Bronchial epithelial cell (primary cell): Measurements from ENCODE around the gene OST4. TPM values are rescaled to one million over a fixed set of nuclear protein-coding genes. Genes with fewer than 3 reads are reported as not detected.
A peak's percentile ranks its signal among the peaks of the same experiment; 100 is the strongest.
"Not testable (repeated sequence)": the region's sequence is repeated elsewhere in the genome, so short reads cannot be mapped to it uniquely, and the experiment has no call there.

Experiments used
- DNase-seq: peaks from one replicate; pipeline ENCODE4 v3.0.0-alpha.2; 2010; ENCODE audit warnings: low read depth
- FAIRE-seq: peaks from 2 replicates; lab custom pipeline; 2011; peaks lifted over from hg19 to GRCh38; lab: Jason Lieb, UNC
- H3K27me3 ChIP-seq: 2 replicates; pipeline ENCODE4 v1.5.1; 2011; ENCODE audit warnings: low read length; ENCODE audit not compliant: control insufficient read depth, insufficient read depth
- H3K36me3 ChIP-seq: 2 replicates; pipeline ENCODE4 v1.5.1; 2011; ENCODE audit warnings: low read length; ENCODE audit not compliant: control insufficient read depth, insufficient read depth
- H3K4me3 ChIP-seq: 2 replicates; pipeline ENCODE4 v1.5.1; 2011; ENCODE audit warnings: mild to moderate bottlenecking, low read depth, low read length, control low read depth
- total RNA-seq: library from RNA; depleted of rRNA; stranded (reverse); fragments of >200 nt; gene quantifications from 2 replicates; pipeline ENCODE4 v1.2.1, GENCODE V29; 2014
- TF ChIP-seq, protein P1 (sequence below): IDR thresholded peaks from 2 replicates; pipeline ENCODE4 v1.5.1; 2011; ENCODE audit warnings: mild to moderate bottlenecking, moderate library complexity, low read length, control low read depth, inconsistent platforms; ENCODE audit not compliant: insufficient read depth, severe bottlenecking

OST4 gene
- total RNA-seq, 1 donor from 2014 or later, result 226 TPM

- Histone ChIP-seq H3K36me3 (no peaks in the 10 kb centered on the region), H3K4me3 (no peak overlapping the region), H3K27me3 (no peaks in the 10 kb centered on the region)
- DNase-seq (no peak), FAIRE-seq (no peak)
- TF ChIP-seq, protein P1, sequence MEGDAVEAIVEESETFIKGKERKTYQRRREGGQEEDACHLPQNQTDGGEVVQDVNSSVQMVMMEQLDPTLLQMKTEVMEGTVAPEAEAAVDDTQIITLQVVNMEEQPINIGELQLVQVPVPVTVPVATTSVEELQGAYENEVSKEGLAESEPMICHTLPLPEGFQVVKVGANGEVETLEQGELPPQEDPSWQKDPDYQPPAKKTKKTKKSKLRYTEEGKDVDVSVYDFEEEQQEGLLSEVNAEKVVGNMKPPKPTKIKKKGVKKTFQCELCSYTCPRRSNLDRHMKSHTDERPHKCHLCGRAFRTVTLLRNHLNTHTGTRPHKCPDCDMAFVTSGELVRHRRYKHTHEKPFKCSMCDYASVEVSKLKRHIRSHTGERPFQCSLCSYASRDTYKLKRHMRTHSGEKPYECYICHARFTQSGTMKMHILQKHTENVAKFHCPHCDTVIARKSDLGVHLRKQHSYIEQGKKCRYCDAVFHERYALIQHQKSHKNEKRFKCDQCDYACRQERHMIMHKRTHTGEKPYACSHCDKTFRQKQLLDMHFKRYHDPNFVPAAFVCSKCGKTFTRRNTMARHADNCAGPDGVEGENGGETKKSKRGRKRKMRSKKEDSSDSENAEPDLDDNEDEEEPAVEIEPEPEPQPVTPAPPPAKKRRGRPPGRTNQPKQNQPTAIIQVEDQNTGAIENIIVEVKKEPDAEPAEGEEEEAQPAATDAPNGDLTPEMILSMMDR, result no peak
Observed at GRCh38 chr2:27080140-27080469, 8.7 kb upstream of the OST4 start.

GRCh38 chr2:27079233-27080139 is 8.0 kb upstream of the OST4 start:
- Histone ChIP-seq H3K36me3 (no peaks in the 10 kb centered on the region), H3K4me3 (no peak overlapping the region), H3K27me3 (no peaks in the 10 kb centered on the region)
- no peak for DNase-seq
- TF ChIP-seq, protein P1, result no peak
- FAIRE-seq, result no peak

GRCh38 chr2:27078267-27079194 is 7.1 kb upstream of the OST4 start, which contains the start of gene EMILIN1:
TSS of gene EMILIN1 (plus strand) at chr2:27078615. CDS start at chr2:27079066, 451 bp downstream.
- no peak within 1 kb of the TSS for H3K4me3 ChIP-seq
- H3K36me3 ChIP-seq, result no peaks in the 10 kb centered on the region
- DNase-seq, result no peak
- TF ChIP-seq, protein P1, result no peak
- H3K27me3 ChIP-seq, result no peaks in the 10 kb centered on the region
- FAIRE-seq, result no peak

GRCh38 chr2:27077231-27077630 is 5.8 kb upstream of the OST4 start:
- DNase-seq (no peak), FAIRE-seq (no peak)
- no peaks in the 10 kb centered on the region for H3K36me3 ChIP-seq
- TF ChIP-seq, protein P1, result no peak
- H3K4me3 ChIP-seq, result no peak overlapping the region
- H3K27me3 ChIP-seq, result no peaks in the 10 kb centered on the region

GRCh38 chr2:27076323-27076722 is 4.9 kb upstream of the OST4 start:
- no peaks in the 10 kb centered on the region for H3K36me3 ChIP-seq
- DNase-seq, result no peak
- TF ChIP-seq, protein P1, result no peak
- no peaks in the 10 kb centered on the region for H3K27me3 ChIP-seq
- peak; percentile 62 for FAIRE-seq
- no peak overlapping the region for H3K4me3 ChIP-seq

GRCh38 chr2:27075566-27075871 is 4.1 kb upstream of the OST4 start:
- not testable (repeated sequence) for H3K4me3 ChIP-seq, FAIRE-seq, H3K36me3 ChIP-seq, DNase-seq, H3K27me3 ChIP-seq
